Pancreas (tissue), 10 donors: Measurements from ENCODE around the gene PLA2G4F. TPM values are rescaled to one million over a fixed set of nuclear protein-coding genes. Genes with fewer than 3 reads are reported as not detected.

Source experiments
- ATAC-seq, 4 donors: fragments of 200-7000 bp; cut with Tn5 transposase; one replicate each; pipeline versions ENCODE4 v1.8.0 to v1.9.1; 2020; ENCODE audit warnings: mild to moderate bottlenecking in 4 of 4, moderate library complexity in 4 of 4
- DNase-seq, 6 donors: peaks; one replicate each; pipeline ENCODE4 v3.0.0-alpha.2; 2020
- FAIRE-seq: peaks from 2 replicates; lab custom pipeline; 2012; peaks lifted over from hg19 to GRCh38; lab: Jason Lieb, UNC
- H3K27ac ChIP-seq, 4 donors: fragments of 200-600 bp; sonication (generic); 1 replicate in 3 of 4; 2 replicates in 1 of 4; pipeline versions ENCODE4 v1.5.0 to v1.8.0; 2020
- H3K27me3 ChIP-seq, 4 donors: fragments of 200-600 bp; one replicate each; pipeline ENCODE4 v1.8.0; 2021
- H3K36me3 ChIP-seq, 3 donors: fragments of 200-600 bp; sonication (generic) in 1 of 3; one replicate each; pipeline versions ENCODE4 v1.5.0 to v1.8.0; 2020 to 2021
- H3K4me1 ChIP-seq, 3 donors: fragments of 200-600 bp; one replicate each; pipeline ENCODE4 v1.8.0; 2021
- H3K4me3 ChIP-seq, 4 donors: fragments of 200-600 bp; sonication (generic) in 2 of 4; one replicate each; pipeline versions ENCODE4 v1.5.0 to v1.8.0; 2020 to 2021
- H3K9me3 ChIP-seq, 4 donors: fragments of 200-600 bp; one replicate each; pipeline ENCODE4 v1.8.0; 2021
- WGBS, 2 donors: extraction: QIAGEN DNeasy Blood & Tissue Kit; methylation state at CpG; one replicate each; pipeline ENCODE4 v1.1.7; 2013; 5-methylcytosine and 5-hydroxymethylcytosine counted together
- intact Hi-C, 3 donors: fragments of 100-400 bp; cut with DNase I; formaldehyde crosslinking; loops; one replicate each; pipeline versions ENCODE4 v1.11.1 to v1.14.2; 2022
- polyA plus RNA-seq, 2 donors: library from polyadenylated mRNA; stranded (reverse); fragments of 200-250 nt; gene quantifications; one replicate each; pipeline ENCODE4 v1.2.3, GENCODE V29; 2013
- total RNA-seq, 6 donors: library from RNA; stranded (reverse); fragmentation: NEBNext Ultra II Directional in 4 of 6; extraction: Animal tissue kit (Norgen Biotek cat#: 25700) in 4 of 6; gene quantifications; one replicate each; pipeline versions ENCODE4 v1.2.1 to v1.2.4, GENCODE V29; 2021 to 2023
- TF ChIP-seq, protein P1 (sequence below), 4 donors: fragments of 200-600 bp; sonication (generic) in 3 of 4; IDR thresholded peaks; one replicate each; pipeline versions ENCODE4 v1.5.0 to v1.8.0; 2021; ENCODE audit warnings: antibody characterized with exemption in 4 of 4
- donor health status: healthy with polysubstance abuse.
- donor health status: DM: no; HTN: no; CAD: no; lungs with moderate emphysema.
- donor health status: DM: no; HTN: no; CAD: no.
- donor health status: control.
- donor health status: control.
- donor health status: Bipolar disorder and iron deficiency.
- donor health status: DM: yes; HTN: yes; CAD: no.
- donor health status: DM: no; HTN: no; CAD: no.
- donor health status: DM: no; HTN: no; CAD: no.
- donor health status: DM: yes; HTN: yes; CAD: no.

Gene PLA2G4F
- total and polyA plus RNA-seq, 8 donors, result 0.08 to 1.1 (median 0.29) TPM

DNA sequence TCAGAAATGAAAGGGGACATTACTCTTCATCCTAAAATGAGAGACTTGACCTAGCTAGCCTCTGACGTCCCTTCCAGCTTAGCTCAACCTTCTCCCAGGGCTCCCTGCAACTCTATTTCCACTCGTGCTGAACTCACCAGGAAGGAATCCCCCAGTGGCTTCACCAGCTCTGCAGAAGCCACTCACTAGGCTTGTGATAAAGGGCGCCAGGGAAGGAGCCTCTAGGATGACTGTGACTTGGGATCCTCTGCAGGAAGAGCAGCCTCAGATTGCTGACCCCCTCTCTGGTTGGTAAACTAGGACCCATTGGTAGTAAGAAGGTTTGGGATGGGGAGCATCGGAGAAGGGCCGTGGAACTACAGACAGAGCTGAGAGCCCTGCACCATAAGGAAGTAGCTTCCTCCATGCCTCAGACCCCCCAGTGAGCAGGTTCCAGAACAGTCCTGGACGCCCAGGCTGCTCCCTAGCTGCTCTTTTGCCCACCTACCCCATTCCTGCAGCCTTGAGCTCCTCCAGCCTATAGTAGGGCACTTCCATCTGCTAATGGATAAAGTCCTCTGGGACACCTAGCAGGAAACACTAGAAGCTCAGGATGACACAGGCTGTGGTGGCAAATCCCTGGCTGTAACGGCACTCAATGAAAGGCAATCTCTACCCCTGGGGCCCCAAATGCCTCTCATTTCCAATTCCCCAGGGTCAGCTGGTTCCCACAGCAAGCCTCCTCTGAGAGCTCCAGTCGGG is 26.0 kb downstream of the PLA2G4F start:
- intact Hi-C loops, result loop anchor here in 2 of 3 donors (5.0 to 10.0 kb wide), 3 partner anchors 63 to 146 kb away; no protein-coding TSS in a partner anchor
- FAIRE-seq, result no peak

DNA sequence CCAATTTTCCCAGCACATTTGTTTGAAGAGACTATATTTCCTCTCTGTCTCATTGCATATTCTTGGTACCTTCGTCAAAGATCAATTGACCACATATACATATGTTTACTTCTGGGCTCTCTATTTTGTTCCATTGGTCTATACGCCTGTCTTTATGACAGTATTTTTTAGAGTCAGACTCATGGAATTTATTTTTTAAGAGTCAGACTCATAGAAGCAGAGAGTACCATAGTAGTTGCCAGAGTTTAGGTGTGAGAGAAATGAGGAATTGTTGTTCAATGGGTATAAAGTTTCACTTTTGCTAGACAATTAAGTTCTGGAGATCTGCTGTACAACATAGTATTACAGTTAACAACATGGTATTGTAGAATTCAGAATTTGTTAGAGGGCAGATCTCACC is 27.1 kb downstream of the PLA2G4F start:
- TF ChIP-seq, protein P1, sequence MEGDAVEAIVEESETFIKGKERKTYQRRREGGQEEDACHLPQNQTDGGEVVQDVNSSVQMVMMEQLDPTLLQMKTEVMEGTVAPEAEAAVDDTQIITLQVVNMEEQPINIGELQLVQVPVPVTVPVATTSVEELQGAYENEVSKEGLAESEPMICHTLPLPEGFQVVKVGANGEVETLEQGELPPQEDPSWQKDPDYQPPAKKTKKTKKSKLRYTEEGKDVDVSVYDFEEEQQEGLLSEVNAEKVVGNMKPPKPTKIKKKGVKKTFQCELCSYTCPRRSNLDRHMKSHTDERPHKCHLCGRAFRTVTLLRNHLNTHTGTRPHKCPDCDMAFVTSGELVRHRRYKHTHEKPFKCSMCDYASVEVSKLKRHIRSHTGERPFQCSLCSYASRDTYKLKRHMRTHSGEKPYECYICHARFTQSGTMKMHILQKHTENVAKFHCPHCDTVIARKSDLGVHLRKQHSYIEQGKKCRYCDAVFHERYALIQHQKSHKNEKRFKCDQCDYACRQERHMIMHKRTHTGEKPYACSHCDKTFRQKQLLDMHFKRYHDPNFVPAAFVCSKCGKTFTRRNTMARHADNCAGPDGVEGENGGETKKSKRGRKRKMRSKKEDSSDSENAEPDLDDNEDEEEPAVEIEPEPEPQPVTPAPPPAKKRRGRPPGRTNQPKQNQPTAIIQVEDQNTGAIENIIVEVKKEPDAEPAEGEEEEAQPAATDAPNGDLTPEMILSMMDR (IDR thresholded peaks at IDR 0.05), result no peak
- no peak for DNase-seq
- 75 to 77% methylated on average over 2 of the region's 2 CpGs for WGBS, 2 donors
- H3K27me3 ChIP-seq, result no peaks in the 10 kb centered on the region
- H3K4me1 ChIP-seq, result no peaks in the 10 kb centered on the region
- no peak overlapping the region for H3K27ac ChIP-seq
- intact Hi-C loops, result no loop called here
- H3K9me3 ChIP-seq, result no peaks in the 10 kb centered on the region
- no peak for FAIRE-seq
- no peaks in the 10 kb centered on the region for H3K36me3 ChIP-seq
- ATAC-seq, result no peak
- H3K4me3 ChIP-seq, result no peak overlapping the region

More for the DNA sequence above, 26.0 kb downstream of the PLA2G4F start:
- H3K4me1 ChIP-seq, result no peaks in the 10 kb centered on the region
- no peak for DNase-seq
- TF ChIP-seq, protein P1 (IDR thresholded peaks at IDR 0.05), result no peak
- no peak for ATAC-seq
- WGBS, 2 donors, result 61 to 69% methylated on average over 8 of the region's 8 CpGs
- H3K27me3 ChIP-seq, result no peaks in the 10 kb centered on the region
- no peaks in the 10 kb centered on the region for H3K9me3 ChIP-seq
- H3K27ac ChIP-seq, result no peak overlapping the region
- H3K36me3 ChIP-seq, result no peaks in the 10 kb centered on the region
- no peak overlapping the region for H3K4me3 ChIP-seq

DNA sequence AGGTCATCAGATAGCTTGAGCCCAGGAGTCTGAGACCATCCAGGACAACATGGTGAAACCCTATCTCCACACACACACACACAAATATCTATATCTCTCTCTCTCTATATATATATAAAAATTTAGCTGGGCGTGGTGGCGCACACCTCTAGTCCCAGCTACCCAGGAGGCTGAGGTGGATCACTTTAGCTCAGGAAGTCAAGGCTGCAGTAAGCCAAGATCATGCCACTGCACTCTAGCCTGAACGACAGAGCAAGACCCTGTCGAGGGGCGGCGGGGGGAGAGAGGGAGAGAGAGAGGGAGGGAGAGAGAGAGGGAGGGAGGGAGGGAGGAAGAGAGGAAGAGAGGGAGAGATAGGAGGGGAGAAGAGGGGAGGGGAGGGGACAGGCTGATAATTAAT is 28.0 kb downstream of the PLA2G4F start:
- H3K4me1 ChIP-seq, result no peaks in the 10 kb centered on the region
- ATAC-seq (no peak), DNase-seq (no peak), FAIRE-seq (no peak)
- no peaks in the 10 kb centered on the region for H3K9me3 ChIP-seq
- H3K27ac ChIP-seq, result no peak overlapping the region
- H3K4me3 ChIP-seq, result no peak overlapping the region
- TF ChIP-seq, protein P1 (IDR thresholded peaks at IDR 0.05), result no peak
- H3K36me3 ChIP-seq, result no peaks in the 10 kb centered on the region
- intact Hi-C loops, result no loop called here
- WGBS, 2 donors, result 74 to 84% methylated on average over 5 to 6 of the region's 6 CpGs
- no peaks in the 10 kb centered on the region for H3K27me3 ChIP-seq

DNA sequence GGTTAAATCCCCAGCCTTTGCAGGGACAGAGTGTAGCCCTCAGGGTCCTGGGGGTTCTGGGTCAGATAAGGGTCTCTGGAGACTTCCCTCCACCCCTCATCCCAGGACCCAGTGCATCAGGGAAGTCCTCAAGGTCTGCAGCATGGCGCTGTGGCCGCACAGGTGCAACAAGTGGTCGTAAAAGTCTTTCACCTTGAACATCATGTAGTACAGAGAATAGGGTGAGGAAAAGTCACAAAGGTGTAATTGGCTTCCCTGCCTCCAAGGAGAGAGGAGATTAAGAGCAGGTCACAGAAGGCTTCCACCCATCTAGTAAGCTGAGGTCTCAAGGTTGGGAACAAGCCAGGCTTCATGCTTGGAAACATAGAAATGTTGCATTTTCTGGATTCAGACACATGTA is 32.9 kb downstream of the PLA2G4F start:
- DNase-seq (no peak), FAIRE-seq (no peak), ATAC-seq (no peak)
- Histone ChIP-seq H3K36me3 (no peaks in the 10 kb centered on the region), H3K9me3 (no peaks in the 10 kb centered on the region), H3K27me3 (no peaks in the 10 kb centered on the region), H3K4me3 (no peak overlapping the region), H3K27ac (no peak overlapping the region), H3K4me1 (no peaks in the 10 kb centered on the region)
- TF ChIP-seq, protein P1 (IDR thresholded peaks at IDR 0.05), result no peak
- intact Hi-C loops, result no loop called here
- whole genome bisulfite sequencing, 2 donors, result 80 to 82% methylated on average over 3 of the region's 3 CpGs

DNA sequence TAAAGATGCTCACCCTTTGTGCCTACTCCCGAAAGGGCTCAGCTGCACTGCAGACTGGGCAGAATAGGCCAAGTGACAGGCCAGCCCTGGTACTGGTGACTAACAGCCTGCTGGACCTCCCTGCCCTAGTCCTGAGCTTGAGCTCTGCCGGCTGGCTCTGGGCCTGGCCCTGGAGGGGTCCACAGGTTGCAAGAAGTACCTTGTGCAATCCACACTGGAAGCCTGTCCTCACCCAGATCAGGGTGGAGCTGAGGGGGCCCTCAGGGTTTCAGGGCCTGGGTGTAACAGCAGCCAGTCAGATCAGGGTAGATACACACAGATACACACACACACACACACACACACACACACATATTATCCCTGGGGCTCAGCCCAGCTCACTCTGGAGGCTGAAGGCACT is 34.8 kb downstream of the PLA2G4F start:
- DNase-seq, result no peak
- no peak for ATAC-seq
- TF ChIP-seq, protein P1 (IDR thresholded peaks at IDR 0.05), result no peak
- intact Hi-C loops, result no loop called here
- Histone ChIP-seq H3K27ac (no peak overlapping the region), H3K36me3 (no peaks in the 10 kb centered on the region), H3K4me3 (no peak overlapping the region), H3K27me3 (no peaks in the 10 kb centered on the region), H3K4me1 (no peaks in the 10 kb centered on the region), H3K9me3 (no peaks in the 10 kb centered on the region)
- 32 to 49% methylated on average over 2 of the region's 2 CpGs for WGBS, 2 donors
- no peak for FAIRE-seq
